HG02678 (cell line): ENCODE results near the gene TRIM24.
A peak's percentile ranks its signal among the peaks of the same experiment; 100 is the strongest.
"Not testable (repeated sequence)": the region's sequence is repeated elsewhere in the genome, so short reads cannot be mapped to it uniquely, and the experiment has no call there.

ENCODE experiments used
- ATAC-seq: cut with Tn5 transposase; IDR thresholded peaks from one replicate; pipeline ENCODE4 v1.9.1; 2021; ENCODE audit warnings: mild to moderate bottlenecking, moderate library complexity; ENCODE audit not compliant: unreplicated experiment

TRIM24 gene

GRCh38 chr7:138525757-138526156 is 65.7 kb downstream of the TRIM24 start:
- ATAC-seq = no peak

GRCh38 chr7:138527746-138528223 is 67.7 kb downstream of the TRIM24 start:
- no peak for ATAC-seq

GRCh38 chr7:138536833-138537232 is 76.8 kb downstream of the TRIM24 start:
- not testable (repeated sequence) for ATAC-seq

- no peak for ATAC-seq
These were observed 78.5 kb downstream of the TRIM24 start for GRCh38 chr7:138538518-138538917.

- no peak for ATAC-seq
These were observed 79.1 kb downstream of the TRIM24 start for GRCh38 chr7:138538997-138539644.

GRCh38 chr7:138542183-138542582 is 82.1 kb downstream of the TRIM24 start:
- peak; percentile 83 for ATAC-seq

- no peak for ATAC-seq
These were observed 83.7 kb downstream of the TRIM24 start for GRCh38 chr7:138543739-138544138.

- no peak for ATAC-seq
These were observed 85.1 kb downstream of the TRIM24 start for GRCh38 chr7:138545123-138545522.

GRCh38 chr7:138546064-138546619 is 86.1 kb downstream of the TRIM24 start:
- no peak for ATAC-seq

- no peak for ATAC-seq
These were observed 86.8 kb downstream of the TRIM24 start for GRCh38 chr7:138546829-138547228.

- ATAC-seq = no peak
These were observed 89.0 kb downstream of the TRIM24 start for GRCh38 chr7:138549082-138549481.

- no peak for ATAC-seq
These were observed 90.3 kb downstream of the TRIM24 start for GRCh38 chr7:138550337-138550736.

GRCh38 chr7:138551102-138551501 is 91.0 kb downstream of the TRIM24 start:
- no peak for ATAC-seq

GRCh38 chr7:138553805-138554204 is 93.7 kb downstream of the TRIM24 start:
- no peak for ATAC-seq

GRCh38 chr7:138554674-138555073 is 94.6 kb downstream of the TRIM24 start:
- no peak for ATAC-seq

GRCh38 chr7:138555684-138556083 is 95.6 kb downstream of the TRIM24 start:
- no peak for ATAC-seq

- no peak for ATAC-seq
These were observed 96.9 kb downstream of the TRIM24 start for GRCh38 chr7:138556771-138557484.

- ATAC-seq = no peak
These were observed 99.4 kb downstream of the TRIM24 start for GRCh38 chr7:138559448-138559847.

- no peak for ATAC-seq
These were observed 103.7 kb downstream of the TRIM24 start for GRCh38 chr7:138563808-138564207.

GRCh38 chr7:138564365-138564764 is 104.3 kb downstream of the TRIM24 start:
- no peak for ATAC-seq

GRCh38 chr7:138565071-138565450 is 105.0 kb downstream of the TRIM24 start:
- no peak for ATAC-seq

GRCh38 chr7:138565451-138566114 is 105.5 kb downstream of the TRIM24 start:
- no peak for ATAC-seq
